ENCODE data around the gene GRAP.
"Not testable (repeated sequence)": the region's sequence is repeated elsewhere in the genome, so short reads cannot be mapped to it uniquely, and the experiment has no call there.

Gene GRAP

DNA sequence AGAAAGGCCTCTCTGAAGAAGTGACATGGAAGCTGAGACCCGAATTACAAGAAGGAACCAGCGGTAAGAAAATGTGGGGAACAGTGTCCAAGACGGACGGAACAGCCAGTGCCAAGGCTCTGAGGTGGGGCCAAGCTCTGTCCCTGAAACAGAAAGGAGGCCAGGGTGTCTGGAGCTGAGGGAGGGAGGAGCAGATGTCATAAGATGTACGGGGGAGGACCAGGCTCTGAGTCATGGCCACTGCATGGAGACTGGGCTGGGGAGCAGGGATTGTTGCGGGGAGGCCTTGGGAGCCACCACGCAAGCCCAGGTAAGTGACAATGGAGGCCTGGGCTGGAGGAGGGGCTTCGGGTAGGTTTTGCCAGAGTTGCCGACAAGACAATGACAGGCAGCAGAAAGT, 2.1 kb downstream of the GRAP start:
- H3K4me3 ChIP-seq (ENCODE audit: low read depth, low read length); DNase-seq (ENCODE audit: low read depth): not testable (repeated sequence)

- DNase-seq (ENCODE audit: low read depth); H3K4me3 ChIP-seq (ENCODE audit: low read depth, low read length): not testable (repeated sequence)
Observed at GRCh38 chr17:19043032-19043431, 3.7 kb downstream of the GRAP start.

GRCh38 chr17:19042369-19042768, 4.4 kb downstream of the GRAP start:
- DNase-seq (ENCODE audit: low read depth); H3K4me3 ChIP-seq (ENCODE audit: low read depth, low read length): not testable (repeated sequence)

DNA sequence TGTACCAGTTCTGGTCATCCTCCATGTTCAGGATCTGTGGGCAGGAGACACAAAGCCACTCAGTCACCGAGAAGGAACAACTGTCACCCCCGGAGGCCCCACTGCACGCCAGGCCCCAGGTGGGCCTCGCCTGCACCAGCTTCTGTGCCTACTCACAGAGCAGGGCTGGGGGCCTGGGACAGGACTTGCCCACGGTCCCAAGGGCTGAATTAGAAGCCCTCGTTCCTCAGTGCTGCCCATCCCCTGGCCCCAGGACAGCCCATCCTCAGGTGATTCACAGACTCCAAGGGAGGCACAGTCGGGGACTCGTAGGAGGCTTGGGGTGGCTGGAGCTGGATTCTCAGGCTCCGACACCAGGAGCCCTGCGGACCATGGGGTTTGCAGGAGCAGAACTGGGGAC, 4.9 kb downstream of the GRAP start:
- not testable (repeated sequence) for H3K4me3 ChIP-seq (ENCODE audit: low read depth, low read length); DNase-seq (ENCODE audit: low read depth)

DNA sequence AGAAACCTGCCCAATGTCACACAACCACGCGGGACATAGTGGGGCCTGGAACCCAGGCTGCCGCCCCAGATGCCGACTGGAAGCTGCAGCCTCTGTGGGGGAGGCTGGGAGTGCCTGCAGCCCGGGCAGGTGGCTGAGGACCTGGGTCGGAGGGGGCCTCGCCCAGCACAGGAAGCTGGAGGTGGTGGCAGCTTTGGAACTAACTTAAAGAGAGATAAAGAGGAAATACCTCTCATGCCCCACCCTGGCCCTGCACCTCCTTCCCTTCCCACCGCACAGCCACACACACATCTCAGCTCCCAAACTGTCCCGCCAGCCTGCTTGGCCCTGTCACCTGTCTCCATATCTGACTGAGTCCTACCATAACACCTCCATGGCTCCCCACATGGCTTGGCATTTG, 6.4 kb downstream of the GRAP start:
- not testable (repeated sequence) for H3K4me3 ChIP-seq (ENCODE audit: low read depth, low read length); DNase-seq (ENCODE audit: low read depth)

DNA sequence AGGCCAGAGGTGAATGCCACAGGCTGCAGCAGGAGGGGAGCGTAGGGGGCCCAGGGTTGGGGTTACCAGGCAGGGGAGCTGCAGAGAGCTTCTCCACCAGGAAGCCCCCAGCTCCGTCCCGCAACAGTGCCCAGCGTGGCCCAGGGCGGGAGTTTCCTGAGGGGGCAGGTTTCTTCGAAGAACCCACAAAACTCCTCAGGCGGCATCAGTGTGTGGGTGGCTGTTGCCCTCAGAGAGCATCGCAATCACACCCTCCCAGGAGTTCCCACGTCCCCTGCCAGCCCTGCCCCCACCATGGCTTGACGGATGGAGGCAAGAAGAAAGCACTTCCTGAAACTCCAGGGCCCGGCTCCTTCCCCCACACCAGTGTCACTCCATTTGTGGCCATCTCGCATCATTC, 8.0 kb downstream of the GRAP start:
- DNase-seq (ENCODE audit: low read depth); H3K4me3 ChIP-seq (ENCODE audit: low read depth, low read length): not testable (repeated sequence)

DNA sequence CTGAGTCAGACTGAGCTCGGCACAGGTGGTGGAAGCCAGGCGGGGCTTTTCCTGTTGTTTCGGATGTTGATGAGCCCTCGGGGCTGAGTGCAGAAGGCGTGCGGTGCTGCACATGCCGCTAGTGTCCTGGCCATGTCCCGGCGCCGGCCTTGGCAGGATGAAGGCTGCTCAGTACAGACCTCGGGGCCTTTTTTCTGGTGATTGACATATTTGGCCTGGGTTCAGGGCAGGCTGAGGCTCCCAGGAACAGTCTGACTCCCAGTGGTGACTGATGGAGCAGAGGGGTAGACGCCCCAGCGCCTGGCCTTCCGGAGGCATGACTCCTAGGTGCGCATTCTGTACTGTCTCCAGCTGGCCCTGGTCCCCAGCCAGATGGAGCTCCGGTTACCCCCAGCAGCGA, 8.8 kb downstream of the GRAP start:
- DNase-seq (ENCODE audit: low read depth); H3K4me3 ChIP-seq (ENCODE audit: low read depth, low read length): not testable (repeated sequence)

DNA sequence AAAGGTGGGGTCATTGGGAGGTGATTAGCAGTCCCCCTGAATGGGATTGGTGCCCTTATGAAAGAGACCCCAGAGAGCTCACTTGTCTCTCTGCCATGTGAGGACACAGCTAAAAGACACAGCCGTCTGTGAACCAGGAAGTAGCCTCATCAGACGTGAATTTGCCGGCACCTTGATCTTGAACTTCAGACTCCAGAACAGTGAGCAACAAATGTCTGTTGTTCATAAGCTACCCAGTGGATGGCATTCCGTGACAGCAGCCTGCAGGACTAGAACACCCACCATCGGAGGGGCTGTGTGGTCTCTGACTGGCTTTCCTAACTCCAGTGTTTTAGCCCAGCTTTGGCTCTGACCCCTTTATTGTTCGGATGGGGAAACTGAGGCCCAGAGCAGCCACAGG, 9.2 kb downstream of the GRAP start:
- DNase-seq (ENCODE audit: low read depth); H3K4me3 ChIP-seq (ENCODE audit: low read depth, low read length): not testable (repeated sequence)

DNA sequence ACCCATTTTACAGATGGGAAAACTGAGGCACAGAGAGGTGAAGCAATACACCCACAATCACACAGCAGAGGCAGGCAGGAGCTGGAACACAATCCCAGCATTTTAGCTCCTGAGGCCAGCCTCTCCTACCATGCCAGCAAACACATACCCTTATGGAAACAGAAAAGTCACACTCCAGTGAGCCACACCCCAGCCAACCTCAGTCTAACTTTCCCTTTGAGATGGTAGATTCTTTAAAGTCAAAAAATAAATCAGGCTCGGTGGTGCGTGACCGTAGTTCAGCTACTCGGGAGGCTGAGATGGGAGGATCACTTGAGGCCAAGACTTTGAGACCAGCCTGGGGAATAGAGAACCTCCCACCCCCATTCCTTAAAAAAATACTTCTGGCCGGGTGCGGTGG, 10.6 kb downstream of the GRAP start:
- not testable (repeated sequence) for DNase-seq (ENCODE audit: low read depth); H3K4me3 ChIP-seq (ENCODE audit: low read depth, low read length)

GRCh38 chr17:19032377-19032988, 14.3 kb downstream of the GRAP start:
- H3K4me3 ChIP-seq (ENCODE audit: low read depth, low read length); DNase-seq (ENCODE audit: low read depth): not testable (repeated sequence)

DNA sequence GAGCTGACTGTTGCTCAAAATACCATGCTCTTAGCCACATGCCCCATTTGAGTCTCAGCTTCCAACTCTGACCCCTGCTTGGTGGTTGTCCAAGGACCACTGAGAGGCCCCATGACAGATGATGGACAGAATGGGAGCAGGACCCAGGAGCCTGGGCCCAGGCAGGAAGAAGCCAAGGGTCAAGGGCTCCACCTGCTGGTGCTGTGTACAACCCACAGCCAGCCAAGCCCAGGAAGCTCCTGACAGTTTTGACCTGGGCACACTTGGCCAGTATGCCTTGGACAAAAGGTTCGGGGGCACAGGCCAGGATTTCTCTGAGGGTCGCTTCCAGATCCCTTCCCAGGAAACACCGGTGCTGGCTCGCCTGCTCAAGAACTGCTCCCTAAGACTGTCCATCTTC, 15.0 kb downstream of the GRAP start:
- not testable (repeated sequence) for H3K4me3 ChIP-seq (ENCODE audit: low read depth, low read length); DNase-seq (ENCODE audit: low read depth)

DNA sequence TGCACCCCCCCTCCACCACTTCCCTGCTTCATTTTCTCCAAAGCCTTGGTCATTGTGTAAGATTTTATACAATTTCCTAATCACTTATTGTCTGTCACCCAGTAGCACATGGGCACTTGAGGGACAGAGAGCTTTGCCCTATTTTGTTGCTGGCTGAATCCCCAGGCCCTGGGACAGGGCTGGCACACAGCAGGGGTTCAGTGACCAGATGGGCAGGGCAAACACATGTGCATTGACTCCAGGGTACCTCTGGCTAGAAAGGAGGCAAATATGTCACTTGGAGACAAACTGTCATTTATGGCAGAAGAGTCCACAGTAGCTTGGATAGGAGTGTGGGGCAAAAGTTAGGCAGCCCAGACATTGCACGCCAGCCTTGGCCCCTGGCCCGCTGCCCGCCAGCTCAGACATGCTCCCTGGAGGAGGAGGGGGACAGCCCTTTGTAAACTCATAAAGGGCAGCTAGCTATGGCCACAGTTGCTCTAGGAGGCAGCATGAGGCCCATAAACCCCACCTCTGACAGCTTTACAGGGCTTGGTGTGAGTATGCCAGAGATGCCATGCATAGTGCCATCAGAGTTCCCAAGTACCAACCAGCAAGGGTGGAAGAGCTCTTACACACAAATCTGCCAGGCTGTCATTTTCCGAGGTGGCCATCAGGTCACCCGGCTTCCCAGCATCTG, 15.8 kb downstream of the GRAP start:
- not testable (repeated sequence) for DNase-seq (ENCODE audit: low read depth); H3K4me3 ChIP-seq (ENCODE audit: low read depth, low read length)

- H3K4me3 ChIP-seq (ENCODE audit: low read depth, low read length); DNase-seq (ENCODE audit: low read depth): not testable (repeated sequence)
Observed at GRCh38 chr17:19029740-19030139, 17.0 kb downstream of the GRAP start.

DNA sequence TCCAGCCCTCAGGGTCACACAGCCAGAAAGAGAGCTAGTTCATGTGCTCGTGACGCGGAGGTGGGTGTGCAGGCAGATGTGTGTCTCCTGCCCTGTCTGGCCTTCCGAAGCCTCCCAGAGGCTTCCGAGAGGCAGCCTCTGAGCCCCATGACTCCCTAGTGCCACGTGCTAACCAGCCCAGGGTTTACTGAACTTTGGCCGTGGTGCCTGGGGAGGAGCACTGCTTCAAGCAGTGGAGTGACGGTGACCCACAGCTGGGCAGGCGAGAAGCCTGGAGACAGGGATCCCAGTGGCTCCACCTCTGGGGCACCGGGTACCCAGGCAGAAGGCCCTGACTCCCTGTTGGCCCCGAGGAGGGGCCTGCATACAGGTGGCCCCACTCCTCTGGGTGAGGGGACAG, 18.1 kb downstream of the GRAP start:
- H3K4me3 ChIP-seq (ENCODE audit: low read depth, low read length); DNase-seq (ENCODE audit: low read depth): not testable (repeated sequence)

- H3K4me3 ChIP-seq (ENCODE audit: low read depth, low read length) = no peak overlapping the region
- DNase-seq (ENCODE audit: low read depth) = no peak
Observed at GRCh38 chr17:19024101-19025078, 22.4 kb downstream of the GRAP start.

GRCh38 chr17:19023209-19023999, 23.4 kb downstream of the GRAP start:
- DNase-seq (ENCODE audit: low read depth) = no peak
- H3K4me3 ChIP-seq (ENCODE audit: low read depth, low read length) = no peak overlapping the region

GRCh38 chr17:19022747-19023146, 24.0 kb downstream of the GRAP start:
- H3K4me3 ChIP-seq (ENCODE audit: low read depth, low read length) = no peak overlapping the region
- DNase-seq (ENCODE audit: low read depth) = no peak

- H3K4me3 ChIP-seq (ENCODE audit: low read depth, low read length) = no peak overlapping the region
- no peak for DNase-seq (ENCODE audit: low read depth)
Observed at GRCh38 chr17:19022128-19022527, 24.6 kb downstream of the GRAP start.

DNA sequence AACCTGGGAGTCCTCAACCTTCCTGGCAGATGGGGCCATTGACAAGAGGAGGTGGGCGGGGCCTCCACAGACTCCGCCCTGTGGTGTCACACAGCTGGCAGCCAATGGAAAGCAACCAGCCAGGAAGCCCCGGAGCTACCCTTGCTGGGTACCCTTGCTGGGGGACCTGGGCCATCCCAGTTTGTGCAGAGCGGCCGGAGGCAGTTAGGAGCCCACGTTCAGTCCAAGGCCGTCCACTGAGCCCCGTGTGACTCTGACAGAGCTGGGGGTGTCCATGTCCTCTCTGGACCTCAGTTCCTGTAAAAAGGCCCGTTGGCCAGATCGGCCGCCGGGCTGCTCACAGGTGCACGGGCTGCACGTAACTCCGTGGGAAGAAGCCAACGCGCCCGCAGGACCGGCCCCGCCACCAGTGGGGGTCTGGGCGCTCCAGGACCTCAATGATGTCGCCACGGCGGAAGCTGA, 25.1 kb downstream of the GRAP start:
- no peak overlapping the region for H3K4me3 ChIP-seq (ENCODE audit: low read depth, low read length)
- DNase-seq (ENCODE audit: low read depth) = no peak

All from skeletal muscle cell (primary cell).